ENCODE results near the gene RILP. TPM values are rescaled to one million over a fixed set of nuclear protein-coding genes. Genes with fewer than 3 reads are reported as not detected.

Gene RILP
- total RNA-seq, 2 experiments from 2014 or later: 1.3 to 1.5 TPM

DNA sequence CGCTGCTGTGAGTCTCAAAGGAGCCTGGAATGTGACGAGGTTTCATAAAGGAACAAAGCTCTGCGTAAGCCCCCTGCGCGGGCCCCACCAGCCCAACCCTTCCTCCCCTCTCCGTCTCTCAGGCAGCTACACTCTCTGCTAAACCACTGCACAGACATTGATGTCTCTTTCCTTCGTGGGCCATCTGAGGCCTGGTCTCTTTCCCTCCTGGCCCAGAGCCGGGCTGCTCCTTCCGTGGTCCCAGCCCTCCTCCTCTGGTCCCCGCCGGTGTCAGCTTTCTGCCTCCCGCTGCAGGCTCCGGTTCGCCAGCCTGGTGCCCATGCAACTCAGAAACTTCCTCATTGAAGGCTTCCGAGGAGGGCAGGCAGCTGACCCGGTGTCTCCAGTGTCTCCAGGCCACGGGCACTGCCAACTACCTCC lies 11.5 kb downstream of the RILP start:
- ChIA-PET CTCF (no interaction called here), POLR2A (interaction anchor here (1.4 kb wide), 1 partner anchor 9 kb away, joined by 4 read pairs; no protein-coding TSS in a partner anchor)
- no peak for TF ChIP-seq CTCF (IDR thresholded peaks at IDR 0.05)

GRCh38 chr17:1636732-1637285 lies 12.9 kb downstream of the RILP start:
- no peak overlapping the region for H3K4me3 ChIP-seq (ENCODE audit: low read length)
- Mint-ChIP-seq H3K9me3 (no peaks in the 10 kb centered on the region), H3K4me1 (ENCODE audit: low read depth) (no peaks in the 10 kb centered on the region), H3K36me3 (ENCODE audit: low read depth) (no peaks in the 10 kb centered on the region), H3K27ac (no peak overlapping the region), H3K27me3 (no peaks in the 10 kb centered on the region), H3K4me3 (no peak overlapping the region)
- ChIA-PET CTCF (interaction anchor here (1.2 kb wide), 1 partner anchor 12 kb away, joined by 3 read pairs; no protein-coding TSS in a partner anchor), POLR2A (interaction anchor here (1.4 kb wide), 1 partner anchor 9 kb away, joined by 4 read pairs; the partner anchor contains the start of gene SLC43A2)
- H3K9me3 ChIP-seq (ENCODE audit: control insufficient read depth in 1 of 2, insufficient read depth in 1 of 2, low read length in 2 of 2): no peaks in the 10 kb centered on the region
- H3K27me3 ChIP-seq (ENCODE audit: control insufficient read depth in 1 of 2, insufficient read depth in 2 of 2, low read length in 2 of 2): no peaks in the 10 kb centered on the region
- intact Hi-C loops (cut with DNase I, micrococcal nuclease): no loop called here
- DNase-seq (no peak), ATAC-seq (ENCODE audit: poor library complexity) (no peak)
- TF ChIP-seq CTCF (IDR thresholded peaks at IDR 0.05): no peak
- H3K36me3 ChIP-seq (ENCODE audit: insufficient read depth, low read length): no peaks in the 10 kb centered on the region
- H3K4me1 ChIP-seq (ENCODE audit: insufficient read depth, low read length): no peaks in the 10 kb centered on the region
- no peak overlapping the region for H3K27ac ChIP-seq (ENCODE audit: low read depth in 1 of 2, low read length in 2 of 2)

More for the DNA sequence above, 11.5 kb downstream of the RILP start:
- no peak overlapping the region for H3K4me3 Mint-ChIP-seq
- H3K9me3 ChIP-seq (ENCODE audit: control insufficient read depth in 1 of 2, insufficient read depth in 1 of 2, low read length in 2 of 2): peaks cover 0 to 5% of the 10 kb centered on the region in 2 experiments
- H3K4me3 ChIP-seq (ENCODE audit: low read length): no peak overlapping the region
- no peaks in the 10 kb centered on the region for H3K36me3 Mint-ChIP-seq (ENCODE audit: low read depth)
- H3K36me3 ChIP-seq (ENCODE audit: insufficient read depth, low read length): no peaks in the 10 kb centered on the region
- no peak overlapping the region for H3K27ac Mint-ChIP-seq
- no peaks in the 10 kb centered on the region for H3K4me1 Mint-ChIP-seq (ENCODE audit: low read depth)
- H3K4me1 ChIP-seq (ENCODE audit: insufficient read depth, low read length): no peaks in the 10 kb centered on the region
- H3K9me3 Mint-ChIP-seq: no peaks in the 10 kb centered on the region
- H3K27me3 ChIP-seq (ENCODE audit: control insufficient read depth in 1 of 2, insufficient read depth in 2 of 2, low read length in 2 of 2): no peaks in the 10 kb centered on the region
- DNase-seq: no peak
- intact Hi-C loops (cut with DNase I, micrococcal nuclease): no loop called here
- H3K27ac ChIP-seq (ENCODE audit: low read depth in 1 of 2, low read length in 2 of 2): no peak overlapping the region
- ATAC-seq (ENCODE audit: poor library complexity): no peak
- no peaks in the 10 kb centered on the region for H3K27me3 Mint-ChIP-seq

DNA sequence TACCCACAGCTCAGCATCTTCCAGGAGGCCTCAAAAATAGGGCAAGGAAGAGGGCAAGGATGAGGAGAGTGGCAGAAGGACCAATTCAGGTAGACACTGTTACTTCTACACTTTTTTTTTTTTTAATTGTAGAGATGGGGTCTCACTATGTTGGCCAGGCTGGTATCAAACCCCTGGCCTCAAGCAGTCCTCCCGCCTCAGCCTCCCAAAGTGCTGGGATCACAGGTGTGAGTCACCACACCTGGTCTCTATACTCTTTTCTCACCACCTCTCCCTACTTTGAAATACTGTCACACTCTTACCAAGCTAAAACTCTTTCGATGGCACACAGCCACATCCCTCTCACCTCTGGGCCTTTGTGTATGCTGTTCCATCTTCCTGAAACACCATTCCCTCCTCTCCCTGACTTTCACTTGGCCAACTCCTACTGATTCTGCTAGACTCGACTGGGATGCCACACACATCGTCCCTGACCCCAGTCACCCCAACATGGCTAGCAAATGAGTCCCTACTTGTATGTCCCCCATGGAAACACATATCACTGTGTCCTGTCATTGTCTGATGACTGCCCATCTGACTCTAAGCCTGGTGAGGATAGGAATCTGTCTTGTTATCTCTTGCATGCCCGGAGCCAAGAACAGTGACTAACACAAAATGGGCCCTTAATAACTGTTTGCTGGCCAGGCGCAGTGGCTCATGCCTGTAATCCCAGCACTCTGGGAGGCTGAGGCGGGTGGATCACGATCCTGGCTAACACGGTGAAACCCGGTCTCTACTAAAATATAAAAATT lies 13.8 kb downstream of the RILP start:
- no peaks in the 10 kb centered on the region for H3K36me3 Mint-ChIP-seq (ENCODE audit: low read depth)
- Histone ChIP-seq H3K9me3 (ENCODE audit: control insufficient read depth in 1 of 2, insufficient read depth in 1 of 2, low read length in 2 of 2) (no peaks in the 10 kb centered on the region), H3K36me3 (ENCODE audit: insufficient read depth, low read length) (no peaks in the 10 kb centered on the region), H3K27me3 (ENCODE audit: control insufficient read depth in 1 of 2, insufficient read depth in 2 of 2, low read length in 2 of 2) (no peaks in the 10 kb centered on the region), H3K4me1 (ENCODE audit: insufficient read depth, low read length) (no peaks in the 10 kb centered on the region), H3K27ac (ENCODE audit: low read depth in 1 of 2, low read length in 2 of 2) (no peak overlapping the region), H3K4me3 (ENCODE audit: low read length) (no peak overlapping the region)
- H3K4me3 Mint-ChIP-seq: no peak overlapping the region
- DNase-seq (no peak), ATAC-seq (ENCODE audit: poor library complexity) (no peak)
- intact Hi-C loops (cut with DNase I, micrococcal nuclease): no loop called here
- no peak for TF ChIP-seq CTCF (IDR thresholded peaks at IDR 0.05)
- CTCF ChIA-PET: no interaction called here
- H3K9me3 Mint-ChIP-seq: no peaks in the 10 kb centered on the region
- H3K4me1 Mint-ChIP-seq (ENCODE audit: low read depth): no peaks in the 10 kb centered on the region
- POLR2A ChIA-PET: no interaction called here
- H3K27ac Mint-ChIP-seq: no peak overlapping the region
- no peaks in the 10 kb centered on the region for H3K27me3 Mint-ChIP-seq
